Spleen (tissue), 11 donors: ENCODE results near the gene SLC25A43. TPM values are rescaled to one million over a fixed set of nuclear protein-coding genes. Genes with fewer than 3 reads are reported as not detected.

Experiments
- DNase-seq: peaks from one replicate; pipeline ENCODE4 v3.0.0-alpha.2; 2020
- H3K27ac ChIP-seq, 8 donors: fragments of 200-600 bp; sonication (generic) in 7 of 8; 1 replicate in 4 of 8; 2 replicates in 4 of 8; pipeline versions ENCODE4 v1.5.0 to v1.8.0; 2016 to 2021; ENCODE audit warnings: inconsistent platforms in 4 of 8, mild to moderate bottlenecking in 4 of 8, moderate library complexity in 1 of 8
- H3K27me3 ChIP-seq, 7 donors: fragments of 200-600 bp; sonication (generic) in 6 of 7; replicated peaks in 1 of 7; 1 replicate in 4 of 7; 2 replicates in 3 of 7; pipeline versions ENCODE4 v1.5.0 to v1.8.0; 2016 to 2021; ENCODE audit warnings: inconsistent platforms in 3 of 7, mild to moderate bottlenecking in 1 of 7
- H3K36me3 ChIP-seq, 6 donors: fragments of 200-600 bp; sonication (generic) in 5 of 6; 1 replicate in 4 of 6; 2 replicates in 2 of 6; pipeline versions ENCODE4 v1.5.0 to v1.8.0; 2016 to 2021; ENCODE audit warnings: inconsistent platforms in 2 of 6
- H3K4me1 ChIP-seq, 6 donors: fragments of 200-600 bp; sonication (generic) in 5 of 6; 1 replicate in 3 of 6; 2 replicates in 3 of 6; pipeline versions ENCODE4 v1.5.0 to v1.8.0; 2016 to 2021; ENCODE audit warnings: inconsistent platforms in 3 of 6
- H3K4me3 ChIP-seq, 8 donors: fragments of 200-600 bp; sonication (generic) in 7 of 8; 1 replicate in 4 of 8; 2 replicates in 4 of 8; pipeline versions ENCODE4 v1.5.0 to v1.8.0; 2016 to 2021; ENCODE audit warnings: inconsistent platforms in 4 of 8, mild to moderate bottlenecking in 4 of 8, moderate library complexity in 2 of 8
- H3K9me3 ChIP-seq, 8 donors: fragments of 200-600 bp; sonication (generic) in 7 of 8; 1 replicate in 4 of 8; 2 replicates in 4 of 8; pipeline versions ENCODE4 v1.5.0 to v1.8.0; 2016 to 2021; ENCODE audit warnings: inconsistent platforms in 4 of 8
- CTCF ChIP-seq, 11 experiments: fragments of 200-600 bp in 7 of 11; fragments of 450-650 bp in 4 of 11; sonication (generic) in 4 of 11; IDR thresholded peaks in 8 of 11; conservative IDR thresholded peaks in 3 of 11; 1 replicate in 7 of 11; 2 replicates in 4 of 11; pipeline versions ENCODE4 v1.4.0 to v1.8.0; 2016 to 2021; ENCODE audit warnings: antibody characterized with exemption in 11 of 11, inconsistent platforms in 4 of 11, mild to moderate bottlenecking in 1 of 11
- POLR2A ChIP-seq, 3 donors: fragments of 450-650 bp; IDR thresholded peaks; one replicate each; pipeline ENCODE4 v1.5.1; 2017; ENCODE audit warnings: antibody characterized with exemption in 3 of 3, mild to moderate bottlenecking in 1 of 3
- POLR2AphosphoS5 ChIP-seq, 3 donors: sonication (generic); formaldehyde crosslinking; IDR thresholded peaks; one replicate each; pipeline ENCODE4 v1.5.1; 2017; ENCODE audit warnings: antibody characterized with exemption in 3 of 3
- WGBS, 5 donors: extraction: QIAGEN DNeasy Blood & Tissue Kit in 3 of 5; methylation state at CpG; one replicate each; pipeline versions ENCODE4 v1.1.5 to v1.1.7; 2013 to 2018; 5-methylcytosine and 5-hydroxymethylcytosine counted together
- intact Hi-C: fragments of 100-400 bp; cut with DNase I; formaldehyde crosslinking; loops from one replicate; pipeline ENCODE4 v1.15.0; 2023; ENCODE audit warnings: low total_unique reads
- polyA plus RNA-seq, 3 donors: library from polyadenylated mRNA; stranded (reverse); fragments of 200-250 nt; gene quantifications; one replicate each; pipeline ENCODE4 v1.2.1, GENCODE V29; 2013
- total RNA-seq, 7 donors: library from RNA; depleted of rRNA in 3 of 7; stranded (reverse); fragments of >200 nt in 3 of 7; fragmentation: NEBNext Ultra II Directional in 4 of 7; extraction: Animal tissue kit (Norgen Biotek cat#: 25700) in 4 of 7; gene quantifications; one replicate each; pipeline versions ENCODE4 v1.1.0 to v1.2.1, GENCODE V29; 2016 to 2021
- donor health status: healthy with polysubstance abuse.
- donor health status: DM: no; HTN: no; CAD: no; lungs with moderate emphysema.
- donor health status: DM: no; HTN: no; CAD: no.
- donor health status: Bipolar disorder and iron deficiency.
- donor health status: healthy.
- donor health status: DM: no; HTN: no; CAD: no.
- donor health status: DM: yes; HTN: yes; CAD: no.

The SLC25A43 gene
- total and polyA plus RNA-seq, 10 donors, result 5.5 to 13.7 (median 9.5) TPM

DNA sequence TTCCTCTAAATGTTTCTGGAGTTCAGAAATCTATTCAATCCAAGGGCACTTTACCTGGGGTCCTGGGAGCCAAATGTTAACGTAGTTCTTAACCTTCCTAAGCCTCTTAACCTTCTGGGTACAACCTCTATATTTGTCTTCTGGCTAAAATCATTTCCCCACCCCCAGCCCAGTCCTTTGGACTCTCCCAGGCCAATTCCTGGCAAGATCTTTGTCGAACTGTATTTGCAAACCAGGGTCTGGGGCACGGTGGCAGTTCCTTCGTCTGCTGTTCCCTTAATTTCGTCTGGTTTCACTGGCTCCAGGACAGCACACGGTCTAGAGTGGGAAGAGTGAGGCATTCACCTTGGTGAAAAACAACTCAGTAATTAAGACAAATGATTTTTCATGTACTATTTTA is 68.3 kb downstream of the SLC25A43 start:
- H3K27ac ChIP-seq, result peak overlapping the region in 5 of 8 donors; percentile 96 to 99 (median 97)
- WGBS, 5 donors, result 74 to 90% (median 81%) methylated on average over 6 of the region's 6 CpGs

DNA sequence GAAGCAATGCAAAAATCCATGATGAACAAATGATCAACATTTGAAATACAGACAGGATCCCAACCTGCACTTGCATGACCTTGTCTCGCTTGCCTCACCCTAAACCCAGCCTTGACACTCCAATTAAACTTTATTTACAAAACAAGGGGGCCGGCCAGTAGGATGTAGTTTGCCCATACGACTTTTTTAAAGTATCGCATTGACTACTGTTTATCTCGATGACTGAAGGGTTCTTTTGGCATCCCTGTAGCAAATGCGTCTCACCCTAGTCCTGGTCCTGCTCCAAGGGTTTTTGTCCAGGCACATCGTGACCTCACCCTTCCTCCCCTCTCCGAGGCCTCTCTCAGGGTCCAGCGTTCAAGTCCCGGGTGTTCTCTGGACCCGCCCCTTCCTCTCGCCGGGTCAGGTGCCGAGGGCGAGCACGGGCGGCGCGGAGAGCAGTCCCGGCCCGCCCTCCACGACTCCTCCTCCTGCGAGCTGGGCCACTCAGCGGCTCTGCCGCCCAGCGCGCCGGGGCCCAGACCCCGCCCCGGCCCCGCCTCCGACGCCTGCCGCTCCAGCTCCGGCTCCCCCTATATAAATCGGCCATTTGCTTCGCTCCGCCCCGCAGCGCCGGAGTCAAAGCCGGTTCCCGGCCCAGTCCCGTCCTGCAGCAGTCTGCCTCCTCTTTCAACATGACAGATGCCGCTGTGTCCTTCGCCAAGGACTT is 68.9 kb downstream of the SLC25A43 start, which contains the start of gene SLC25A5:
TSS of gene SLC25A5 (plus strand) at position 603 of the 709 bp plus-strand sequence. CDS start at position 675, 72 bp downstream.
- intact Hi-C loops, result no loop called here
- H3K9me3 ChIP-seq, result no peaks in the 10 kb centered on the region
- H3K36me3 ChIP-seq, result peaks cover 0 to 25% (median 17%) of the 10 kb centered on the region in 6 donors
- H3K27me3 ChIP-seq, result no peaks in the 10 kb centered on the region
- 3 to 55% (median 33%) methylated on average over 2 to 46 of the region's 46 CpGs for WGBS, 5 donors
- DNase-seq, result peak; percentile 96
- peak within 1 kb of the TSS; percentile 55 to 88 (median 71) for H3K4me3 ChIP-seq
- H3K27ac ChIP-seq, result peak within 1 kb of the TSS; percentile 77 to 99 (median 96)
- H3K4me1 ChIP-seq, result peaks cover 0 to 20% (median 10%) of the 10 kb centered on the region in 6 donors
- TF ChIP-seq POLR2A (IDR thresholded peaks at IDR 0.05) (peak; percentile 26 to 90 (median 76)), POLR2AphosphoS5 (IDR thresholded peaks at IDR 0.05) (peak; percentile 97 to 98 (median 97)), CTCF (IDR thresholded peaks at IDR 0.05 in 8 of 11, conservative IDR thresholded peaks at IDR 0.05 in 3 of 11) (no peak)

More for the DNA sequence above, 68.3 kb downstream of the SLC25A43 start:
- Histone ChIP-seq H3K9me3 (no peaks in the 10 kb centered on the region), H3K4me1 (peaks cover 0 to 20% (median 10%) of the 10 kb centered on the region in 6 donors), H3K36me3 (peaks cover 0 to 25% (median 17%) of the 10 kb centered on the region in 6 donors), H3K4me3 (peak overlapping the region in 2 of 8 donors; percentile 81 to 88), H3K27me3 (no peaks in the 10 kb centered on the region)
- intact Hi-C loops, result no loop called here
- DNase-seq, result no peak
- TF ChIP-seq POLR2AphosphoS5 (IDR thresholded peaks at IDR 0.05) (no peak), CTCF (IDR thresholded peaks at IDR 0.05 in 8 of 11, conservative IDR thresholded peaks at IDR 0.05 in 3 of 11) (no peak), POLR2A (IDR thresholded peaks at IDR 0.05) (no peak)

- Histone ChIP-seq H3K4me1 (peaks cover 0 to 20% (median 10%) of the 10 kb centered on the region in 6 donors), H3K4me3 (peak overlapping the region; percentile 55 to 88 (median 71)), H3K36me3 (peaks cover 0 to 25% (median 17%) of the 10 kb centered on the region in 6 donors), H3K9me3 (no peaks in the 10 kb centered on the region), H3K27me3 (no peaks in the 10 kb centered on the region), H3K27ac (peak overlapping the region; percentile 77 to 99 (median 96))
- intact Hi-C loops, result no loop called here
- TF ChIP-seq POLR2A (IDR thresholded peaks at IDR 0.05) (peak in 1 of 3 donors; percentile 8), CTCF (IDR thresholded peaks at IDR 0.05 in 8 of 11, conservative IDR thresholded peaks at IDR 0.05 in 3 of 11) (peak; percentile 46 to 95 (median 85)), POLR2AphosphoS5 (IDR thresholded peaks at IDR 0.05) (peak; percentile 64 to 68 (median 66))
- DNase-seq, result peak; percentile 97
- 0 to 47% (median 1%) methylated on average over 7 to 78 of the region's 78 CpGs for WGBS, 5 donors
Measured at GRCh38 chrX:119468551-119469312, 69.6 kb downstream of the SLC25A43 start.
